Right lobe of liver (tissue), 6 donors: ENCODE data around the gene SAMD8. TPM values are rescaled to one million over a fixed set of nuclear protein-coding genes. Genes with fewer than 3 reads are reported as not detected.
A peak's percentile ranks its signal among the peaks of the same experiment; 100 is the strongest.

Experiments used
- ATAC-seq, 4 donors: fragments of 200-7000 bp; cut with Tn5 transposase; one replicate each; pipeline ENCODE4 v1.9.1; 2020; ENCODE audit warnings: mild to moderate bottlenecking in 4 of 4, moderate library complexity in 4 of 4
- DNase-seq, 3 donors: peaks; one replicate each; pipeline ENCODE4 v3.0.0-alpha.2; 2020
- H3K27ac ChIP-seq, 3 donors: fragments of 200-600 bp; one replicate each; pipeline ENCODE4 v1.8.0; 2022
- H3K27me3 ChIP-seq, 2 donors: fragments of 200-600 bp; one replicate each; pipeline ENCODE4 v1.8.0; 2022
- H3K36me3 ChIP-seq, 4 donors: fragments of 200-600 bp; sonication (generic) in 1 of 4; one replicate each; pipeline versions ENCODE4 v1.5.1 to v1.8.0; 2017 to 2022; ENCODE audit warnings: control low read depth in 1 of 4
- H3K4me1 ChIP-seq, 4 donors: fragments of 200-600 bp; sonication (generic) in 1 of 4; one replicate each; pipeline versions ENCODE4 v1.5.1 to v1.8.0; 2017 to 2022; ENCODE audit warnings: control low read depth in 1 of 4
- H3K4me3 ChIP-seq, 3 donors: fragments of 200-600 bp; one replicate each; pipeline ENCODE4 v1.8.0; 2022
- H3K9me3 ChIP-seq, 4 donors: fragments of 200-600 bp; sonication (generic) in 1 of 4; one replicate each; pipeline versions ENCODE4 v1.5.1 to v1.8.0; 2017 to 2022; ENCODE audit warnings: control low read depth in 1 of 4
- POLR2A ChIP-seq: fragments of 450-650 bp; IDR thresholded peaks from one replicate; pipeline ENCODE4 v1.6.1; 2017; ENCODE audit warnings: antibody characterized with exemption, mild to moderate bottlenecking
- WGBS: methylation state at CpG from one replicate; pipeline ENCODE4 v1.1.6; 2018; ENCODE audit warnings: low coverage, low lambda C conversion rate; ENCODE audit not compliant: insufficient coverage; ENCODE audit errors: missing lambda C conversion rate; 5-methylcytosine and 5-hydroxymethylcytosine counted together
- intact Hi-C, 2 donors: fragments of 100-400 bp; cut with DNase I; formaldehyde crosslinking; loops; one replicate each; pipeline versions ENCODE4 v1.11.2 to v1.14.1; 2022
- total RNA-seq, 6 experiments: library from RNA; depleted of rRNA in 2 of 6; stranded (reverse); fragments of >200 nt in 2 of 6; fragmentation: NEBNext Ultra II Directional in 3 of 6; extraction: Animal tissue kit (Norgen Biotek cat#: 25700) in 3 of 6; gene quantifications; one replicate each; pipeline versions ENCODE4 v1.1.0 to v1.2.4, GENCODE V29; 2016 to 2023
- TF ChIP-seq, protein P1 (sequence below), 4 donors: fragments of 200-600 bp in 3 of 4; fragments of 450-650 bp in 1 of 4; IDR thresholded peaks; one replicate each; pipeline versions ENCODE4 v1.5.1 to v1.8.0; 2016 to 2022; ENCODE audit warnings: antibody characterized with exemption in 4 of 4, mild to moderate bottlenecking in 2 of 4
- donor health status: DM: no; HTN: yes; CAD: no.
- donor health status: DM: no; HTN: no; CAD: no.
- donor health status: DM: no; HTN: no; CAD: no.
- donor health status: DM: no; HTN: yes; CAD: no.
- donor health status: DM: no; HTN: yes; CAD: no.

The SAMD8 gene
- total RNA-seq, 6 experiments from 2014 or later: 5.7 to 13.2 (median 9.3) TPM

- Histone ChIP-seq H3K36me3 (peaks cover 13 to 50% (median 31%) of the 10 kb centered on the region in 4 donors), H3K9me3 (no peaks in the 10 kb centered on the region), H3K27ac (peak overlapping the region; percentile 50 to 63 (median 54)), H3K4me3 (no peak overlapping the region), H3K4me1 (no peaks in the 10 kb centered on the region), H3K27me3 (no peaks in the 10 kb centered on the region)
- no peak for DNase-seq
- 60% methylated on average over 2 of the region's 2 CpGs for WGBS
- intact Hi-C loops: no loop called here
- no peak for ATAC-seq
- no peak for TF ChIP-seq POLR2A
- TF ChIP-seq, protein P1, sequence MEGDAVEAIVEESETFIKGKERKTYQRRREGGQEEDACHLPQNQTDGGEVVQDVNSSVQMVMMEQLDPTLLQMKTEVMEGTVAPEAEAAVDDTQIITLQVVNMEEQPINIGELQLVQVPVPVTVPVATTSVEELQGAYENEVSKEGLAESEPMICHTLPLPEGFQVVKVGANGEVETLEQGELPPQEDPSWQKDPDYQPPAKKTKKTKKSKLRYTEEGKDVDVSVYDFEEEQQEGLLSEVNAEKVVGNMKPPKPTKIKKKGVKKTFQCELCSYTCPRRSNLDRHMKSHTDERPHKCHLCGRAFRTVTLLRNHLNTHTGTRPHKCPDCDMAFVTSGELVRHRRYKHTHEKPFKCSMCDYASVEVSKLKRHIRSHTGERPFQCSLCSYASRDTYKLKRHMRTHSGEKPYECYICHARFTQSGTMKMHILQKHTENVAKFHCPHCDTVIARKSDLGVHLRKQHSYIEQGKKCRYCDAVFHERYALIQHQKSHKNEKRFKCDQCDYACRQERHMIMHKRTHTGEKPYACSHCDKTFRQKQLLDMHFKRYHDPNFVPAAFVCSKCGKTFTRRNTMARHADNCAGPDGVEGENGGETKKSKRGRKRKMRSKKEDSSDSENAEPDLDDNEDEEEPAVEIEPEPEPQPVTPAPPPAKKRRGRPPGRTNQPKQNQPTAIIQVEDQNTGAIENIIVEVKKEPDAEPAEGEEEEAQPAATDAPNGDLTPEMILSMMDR (IDR thresholded peaks at IDR 0.05): no peak
Observed at GRCh38 chr10:75226095-75226494, 114.6 kb downstream of the SAMD8 start.

DNA sequence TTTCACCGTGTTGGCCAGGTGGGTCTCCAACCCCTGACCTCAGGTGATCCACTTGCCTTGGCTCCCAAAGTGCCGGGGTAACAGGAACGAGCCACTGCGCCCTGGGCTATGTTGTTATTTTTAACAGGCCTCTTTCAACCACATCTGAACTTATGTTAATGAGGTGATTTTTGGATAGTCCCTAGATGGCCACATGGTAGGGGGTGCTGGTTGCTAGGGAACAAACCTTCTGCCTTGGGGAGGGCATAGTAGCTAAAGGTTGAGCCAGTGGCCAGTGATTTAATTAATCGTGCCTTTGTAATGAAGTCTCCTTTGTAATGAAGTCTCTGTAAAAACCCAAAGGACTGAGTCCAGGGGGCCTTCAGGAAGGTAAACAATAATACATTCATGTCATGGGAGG lies 115.2 kb downstream of the SAMD8 start:
- H3K27ac ChIP-seq: peak overlapping the region; percentile 24 to 63 (median 54)
- intact Hi-C loops: no loop called here
- ATAC-seq (no peak), DNase-seq (peak in 1 of 3 donors; percentile 23)
- TF ChIP-seq POLR2A: no peak
- TF ChIP-seq, protein P1 (IDR thresholded peaks at IDR 0.05): no peak
- H3K9me3 ChIP-seq: no peaks in the 10 kb centered on the region
- no peak overlapping the region for H3K4me3 ChIP-seq
- H3K4me1 ChIP-seq: no peaks in the 10 kb centered on the region
- H3K27me3 ChIP-seq: no peaks in the 10 kb centered on the region
- WGBS: 89% methylated on average over 5 of the region's 5 CpGs
- peaks cover 8 to 50% (median 32%) of the 10 kb centered on the region in 4 donors for H3K36me3 ChIP-seq

DNA sequence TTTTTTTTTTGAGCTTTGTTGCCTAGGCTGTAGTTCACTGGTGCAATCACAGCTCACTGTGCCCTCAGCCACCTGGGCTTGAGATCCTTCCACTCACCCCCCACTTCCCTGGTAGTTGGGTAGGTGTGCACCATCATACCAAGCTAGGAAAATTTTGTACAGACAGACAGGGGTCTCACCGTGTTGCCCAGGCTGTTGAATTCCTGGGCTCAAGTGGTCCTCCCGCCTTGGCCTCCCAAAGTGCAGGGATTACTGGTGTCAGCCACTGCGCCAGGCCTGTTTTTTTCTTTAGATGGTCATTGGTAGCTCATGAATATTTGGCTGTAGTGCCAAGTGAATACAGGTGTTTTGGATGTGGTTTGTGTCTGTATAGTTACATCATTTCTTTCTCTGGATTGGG lies 116.8 kb downstream of the SAMD8 start:
- intact Hi-C loops: no loop called here
- Histone ChIP-seq H3K36me3 (peaks cover 7 to 42% (median 25%) of the 10 kb centered on the region in 4 donors), H3K4me1 (no peaks in the 10 kb centered on the region), H3K9me3 (no peaks in the 10 kb centered on the region), H3K27me3 (no peaks in the 10 kb centered on the region), H3K27ac (no peak overlapping the region), H3K4me3 (no peak overlapping the region)
- TF ChIP-seq POLR2A: no peak
- TF ChIP-seq, protein P1 (IDR thresholded peaks at IDR 0.05): no peak
- DNase-seq (peak in 1 of 3 donors; percentile 14), ATAC-seq (no peak)
- WGBS: 100% methylated on average over 1 of the region's 3 CpGs

- no peak for DNase-seq
- no peak for TF ChIP-seq POLR2A
- TF ChIP-seq, protein P1 (IDR thresholded peaks at IDR 0.05): no peak
- no peaks in the 10 kb centered on the region for H3K27me3 ChIP-seq
- no peak for ATAC-seq
- H3K36me3 ChIP-seq: peaks cover 2 to 37% (median 20%) of the 10 kb centered on the region in 4 donors
- H3K9me3 ChIP-seq: no peaks in the 10 kb centered on the region
- no peak overlapping the region for H3K4me3 ChIP-seq
- intact Hi-C loops: no loop called here
- H3K4me1 ChIP-seq: no peaks in the 10 kb centered on the region
- 53% methylated on average over 4 of the region's 4 CpGs for whole genome bisulfite sequencing
- H3K27ac ChIP-seq: no peak overlapping the region
Observed at GRCh38 chr10:75228834-75229233, 117.4 kb downstream of the SAMD8 start.

DNA sequence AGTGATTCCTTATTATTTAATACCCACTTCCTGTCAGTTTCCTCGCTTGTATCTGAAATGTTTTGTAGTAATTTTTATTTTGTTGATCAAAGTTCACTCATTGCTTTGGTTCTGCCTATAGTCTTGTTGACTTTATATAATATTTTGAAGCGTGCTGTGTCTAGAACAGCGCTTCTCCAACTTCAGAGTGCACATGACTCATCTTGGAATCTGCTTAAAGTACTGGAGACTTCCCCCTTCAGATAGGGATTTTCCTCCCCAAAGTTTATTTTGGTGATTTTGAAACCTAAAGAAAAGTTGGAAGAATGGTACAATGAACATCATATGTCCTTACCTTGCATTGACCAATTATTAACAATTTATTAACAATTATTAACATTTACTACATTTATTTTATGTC lies 118.5 kb downstream of the SAMD8 start:
- no peak for ATAC-seq
- H3K27ac ChIP-seq: no peak overlapping the region
- no peak overlapping the region for H3K4me3 ChIP-seq
- DNase-seq: no peak
- no peak for TF ChIP-seq POLR2A
- TF ChIP-seq, protein P1 (IDR thresholded peaks at IDR 0.05): no peak
- H3K4me1 ChIP-seq: no peaks in the 10 kb centered on the region
- peaks cover 2 to 35% (median 15%) of the 10 kb centered on the region in 4 donors for H3K36me3 ChIP-seq
- WGBS: 82% methylated on average over 3 of the region's 3 CpGs
- intact Hi-C loops: loop anchor here (5.0 to 10.0 kb wide), 3 partner anchors 45 to 125 kb away; partner anchors contain the start of gene SAMD8 (in 1 of the 2)
- H3K27me3 ChIP-seq: no peaks in the 10 kb centered on the region
- no peaks in the 10 kb centered on the region for H3K9me3 ChIP-seq
